Stimulated activated CD4-positive, alpha-beta T cell treated with anti-CD3 and anti-CD28 coated beads, TNF-alpha, amount 100 ng/mL, for 4 hours (primary cell): ENCODE results near the gene TLR6.
"Not testable (repeated sequence)": the region's sequence is repeated elsewhere in the genome, so short reads cannot be mapped to it uniquely, and the experiment has no call there.

ENCODE experiments used
- DNase-seq, 3 experiments: peaks; one replicate each; pipeline ENCODE4 v3.0.0-alpha.2; 2020; ENCODE audit warnings: low read depth in 3 of 3

TLR6 gene

GRCh38 chr4:38788317-38788716 is 68.3 kb downstream of the TLR6 start:
- DNase-seq, result no peak

DNA sequence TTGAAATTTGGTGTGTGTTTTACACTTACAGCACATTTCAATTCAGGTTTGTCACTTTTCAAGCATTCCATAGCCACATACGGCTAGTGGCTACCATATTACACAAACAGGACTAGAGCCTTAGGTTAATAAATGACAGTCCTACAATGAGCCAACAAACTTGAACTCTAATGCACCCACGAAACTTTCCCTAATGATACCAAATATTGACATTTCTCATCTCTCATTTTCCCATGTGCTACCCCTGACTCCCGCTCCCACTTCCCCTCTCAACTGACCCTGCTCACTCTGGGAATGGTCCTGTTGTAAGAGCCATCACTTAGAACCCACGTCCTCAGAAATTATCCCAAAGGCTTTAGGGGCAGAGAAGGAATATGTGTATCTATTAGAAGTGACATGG is 68.9 kb downstream of the TLR6 start:
- no peak for DNase-seq

DNA sequence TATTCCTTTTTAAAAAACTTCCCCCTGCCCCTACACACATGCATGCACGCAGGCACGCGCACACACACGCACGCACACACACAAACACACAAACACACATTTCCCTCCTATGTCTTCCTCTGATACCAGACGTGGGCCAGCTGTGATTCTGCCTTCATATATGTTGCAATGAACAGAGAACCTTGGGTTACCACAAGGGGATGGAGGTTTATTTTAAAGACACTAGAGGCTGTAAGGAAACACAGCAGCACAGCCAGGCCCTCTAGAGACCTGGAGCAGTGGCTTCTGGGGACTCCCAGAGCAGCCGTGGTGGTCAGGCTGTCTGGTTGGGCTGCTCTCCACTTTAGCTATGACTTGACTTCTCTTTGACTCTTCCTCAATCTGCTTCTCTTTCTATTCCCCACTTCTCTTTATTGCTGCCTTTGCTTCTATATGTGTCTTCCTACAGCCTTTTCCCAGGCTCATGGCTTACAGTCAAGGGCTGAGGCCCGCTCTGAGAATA is 70.7 kb downstream of the TLR6 start:
- no peak for DNase-seq

- no peak for DNase-seq
These were observed 71.4 kb downstream of the TLR6 start for GRCh38 chr4:38785041-38785790.

GRCh38 chr4:38784141-38784540 is 72.5 kb downstream of the TLR6 start:
- no peak for DNase-seq

GRCh38 chr4:38783109-38783460 is 73.5 kb downstream of the TLR6 start:
- DNase-seq, result no peak

- no peak for DNase-seq
These were observed 74.0 kb downstream of the TLR6 start, which contains the start of gene TLR10 for GRCh38 chr4:38782452-38783108. Gene TLR10 (minus strand): TSS chr4:38782990. CDS start chr4:38775590, 7,400 bp downstream.

DNA sequence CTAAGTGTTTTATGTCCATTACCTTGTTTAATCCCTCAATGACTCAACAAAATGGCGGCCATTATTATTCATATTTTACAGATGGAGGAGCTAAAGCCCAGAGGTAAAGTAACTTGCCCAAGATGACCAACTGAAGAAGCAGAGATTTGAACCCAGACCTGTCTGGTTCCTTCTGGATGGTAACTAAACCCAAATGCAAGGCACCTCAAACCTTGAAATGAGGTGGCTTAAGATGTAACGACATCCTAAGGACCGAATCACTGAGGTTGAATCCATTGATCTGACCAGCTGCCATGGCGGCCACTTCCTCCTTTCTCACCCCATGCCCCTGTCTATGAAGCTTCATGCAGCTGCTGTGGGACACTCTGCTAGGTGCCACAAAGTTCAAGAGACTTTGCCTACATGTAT is 74.8 kb downstream of the TLR6 start:
- DNase-seq, result no peak

- no peak for DNase-seq
These were observed 75.7 kb downstream of the TLR6 start for GRCh38 chr4:38780833-38781484.

DNA sequence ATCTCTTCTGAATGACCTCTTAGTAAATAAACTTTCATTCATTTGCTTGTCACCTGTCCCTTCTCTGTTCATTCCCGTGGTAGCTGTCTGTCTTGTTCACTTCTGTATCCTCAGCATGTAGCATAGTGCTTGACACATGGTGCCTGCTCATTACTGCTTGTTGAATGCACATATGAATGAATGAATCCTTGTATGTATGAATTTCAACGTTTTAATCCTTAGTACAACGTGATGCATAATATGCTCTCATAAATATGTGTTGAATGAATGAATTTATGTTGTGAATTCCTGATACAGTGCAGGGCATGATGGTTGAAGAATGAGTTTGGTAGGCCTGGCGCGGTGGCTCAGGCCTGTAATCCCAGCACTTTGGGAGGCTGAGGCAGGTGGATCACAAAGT is 76.8 kb downstream of the TLR6 start:
- no peak for DNase-seq

GRCh38 chr4:38777925-38778324 is 78.7 kb downstream of the TLR6 start:
- DNase-seq, result not testable (repeated sequence)

GRCh38 chr4:38775326-38775725 is 81.3 kb downstream of the TLR6 start:
- DNase-seq, result no peak

DNA sequence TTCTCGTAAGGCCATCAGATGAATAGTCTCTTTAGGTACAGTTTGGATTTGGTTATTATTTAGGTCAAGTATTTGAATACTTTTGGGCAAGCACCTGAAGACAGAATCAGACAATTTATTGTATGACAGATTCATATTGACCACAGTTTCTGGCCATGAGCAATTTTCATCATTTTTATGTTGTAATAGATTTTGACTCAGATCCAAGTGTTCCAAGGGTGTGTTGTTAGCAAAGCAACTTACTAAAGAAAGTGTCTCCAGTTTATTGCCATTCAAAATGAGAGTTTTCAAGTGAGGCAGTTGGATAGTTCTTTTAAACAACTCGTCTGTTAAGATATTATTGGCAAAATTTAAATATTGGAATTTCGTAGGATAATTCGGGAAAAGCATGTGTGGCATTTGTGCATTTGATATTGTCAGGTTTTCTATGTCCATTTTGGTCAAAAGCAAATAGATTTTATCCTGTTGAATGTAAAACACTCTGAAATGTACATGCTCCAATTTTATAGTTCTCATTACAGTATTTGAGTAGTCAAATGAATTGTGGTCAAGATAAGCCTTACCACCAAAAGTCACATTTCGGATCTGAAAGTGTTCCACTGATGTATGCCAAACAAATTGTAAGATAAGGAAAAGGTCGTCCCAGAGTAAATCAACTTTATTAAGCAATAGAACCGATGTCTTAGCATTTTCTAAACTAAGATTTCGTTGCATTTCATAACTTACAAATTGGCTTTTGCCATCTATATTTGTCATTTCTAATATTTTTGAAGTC is 82.2 kb downstream of the TLR6 start:
- no peak for DNase-seq
